HG02798 (cell line): ENCODE data around the gene PAK3.

Source experiments
- ATAC-seq: cut with Tn5 transposase; IDR thresholded peaks from one replicate; pipeline ENCODE4 v1.9.1; 2021; ENCODE audit warnings: mild to moderate bottlenecking; ENCODE audit not compliant: unreplicated experiment, poor library complexity

PAK3 gene

GRCh38 chrX:111257733-111258132, 161.7 kb downstream of the PAK3 start:
- ATAC-seq = no peak

DNA sequence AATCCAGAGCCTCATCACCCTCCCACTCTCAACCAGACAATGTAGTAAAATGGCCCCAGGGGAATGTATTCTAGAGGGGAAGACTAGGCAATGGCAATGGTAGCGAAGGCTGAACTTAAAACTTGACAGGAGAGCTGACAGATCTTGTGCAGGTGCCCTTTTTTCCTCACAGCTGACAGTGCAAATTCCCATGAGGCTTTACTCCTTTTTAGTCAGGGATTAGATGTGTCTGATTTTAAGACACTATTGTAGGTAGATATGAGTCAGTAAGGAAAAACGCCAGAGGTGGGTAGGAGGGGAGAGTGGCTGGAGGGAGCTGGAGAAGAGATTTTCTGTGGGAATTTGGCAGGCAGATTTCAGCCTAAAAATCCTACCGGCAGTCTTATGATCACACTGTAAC, 163.6 kb downstream of the PAK3 start:
- no peak for ATAC-seq

DNA sequence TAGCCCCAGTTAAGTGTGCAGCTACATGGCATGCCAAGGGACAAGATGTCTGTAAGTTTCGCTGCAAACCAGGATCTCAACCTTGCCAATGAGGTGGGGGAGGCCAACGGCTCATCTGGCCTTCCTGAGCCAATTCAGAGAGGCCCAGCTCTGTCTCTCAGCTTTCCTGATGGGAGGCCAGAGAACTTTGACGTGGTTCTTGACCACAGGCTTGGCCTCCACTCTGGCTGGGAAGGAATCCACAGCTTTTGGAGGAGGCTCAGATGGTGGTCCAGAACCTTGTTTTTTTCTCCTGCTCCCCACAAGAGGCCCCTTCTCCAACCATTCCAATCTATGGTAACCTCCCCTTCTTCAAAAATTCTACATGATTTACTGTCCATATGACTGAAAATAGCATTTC, 164.5 kb downstream of the PAK3 start:
- ATAC-seq = no peak

DNA sequence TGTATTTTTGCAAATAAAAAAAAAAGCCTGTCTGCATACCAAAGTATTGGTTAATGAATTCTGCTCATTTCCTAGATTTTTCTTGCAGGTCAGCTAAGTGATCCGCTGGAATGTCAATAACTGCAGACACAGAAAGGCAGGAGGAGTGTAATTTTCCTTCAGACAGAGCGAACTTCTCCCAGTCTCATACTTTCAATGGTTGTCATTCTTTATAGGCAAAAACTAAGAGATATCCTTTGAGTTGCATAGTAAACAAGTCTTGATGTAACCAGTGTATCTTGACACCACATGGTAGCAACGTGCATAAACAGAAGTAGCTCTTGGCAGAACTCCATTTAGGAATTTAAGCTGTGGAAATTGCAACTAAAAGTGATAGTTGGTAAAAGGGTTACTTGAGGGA, 166.1 kb downstream of the PAK3 start:
- no peak for ATAC-seq

DNA sequence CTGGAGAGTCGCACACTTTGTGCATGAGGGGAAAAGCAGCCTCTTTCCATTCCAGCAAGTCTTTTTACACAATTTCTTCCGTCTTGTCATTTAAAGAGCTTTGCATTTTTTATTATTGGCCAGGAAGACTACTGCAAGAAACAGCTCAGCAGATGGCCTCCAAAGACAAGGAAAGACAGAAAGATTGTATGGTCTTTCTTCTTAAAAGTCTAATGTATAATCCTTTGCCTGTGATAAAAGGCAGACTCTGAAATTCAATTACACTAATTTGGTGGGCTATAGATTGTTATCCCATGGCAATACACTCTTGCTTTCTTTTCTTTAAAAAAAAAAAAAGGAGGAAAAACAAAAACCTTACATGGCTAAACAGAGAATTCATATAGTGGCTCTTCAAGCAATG, 168.4 kb downstream of the PAK3 start:
- no peak for ATAC-seq

DNA sequence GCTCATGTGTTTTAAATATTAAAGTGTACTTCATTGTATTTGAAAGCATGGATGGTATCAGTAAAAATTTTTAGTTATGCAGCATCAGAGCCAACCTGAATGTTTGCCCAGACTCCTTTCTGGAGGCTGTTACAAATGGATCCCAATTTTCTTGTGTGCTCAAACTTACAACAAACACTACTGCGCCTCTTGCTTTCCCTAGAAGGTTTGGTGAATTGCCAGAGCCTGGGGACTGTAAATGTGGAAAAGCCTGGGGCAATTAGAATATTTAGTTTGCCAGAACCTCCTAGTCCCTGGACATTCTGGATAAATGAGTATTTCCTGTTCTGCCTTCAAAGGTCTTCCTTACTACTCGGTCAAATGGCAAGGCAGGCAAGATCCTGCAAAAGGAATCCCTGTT, 169.5 kb downstream of the PAK3 start:
- no peak for ATAC-seq

DNA sequence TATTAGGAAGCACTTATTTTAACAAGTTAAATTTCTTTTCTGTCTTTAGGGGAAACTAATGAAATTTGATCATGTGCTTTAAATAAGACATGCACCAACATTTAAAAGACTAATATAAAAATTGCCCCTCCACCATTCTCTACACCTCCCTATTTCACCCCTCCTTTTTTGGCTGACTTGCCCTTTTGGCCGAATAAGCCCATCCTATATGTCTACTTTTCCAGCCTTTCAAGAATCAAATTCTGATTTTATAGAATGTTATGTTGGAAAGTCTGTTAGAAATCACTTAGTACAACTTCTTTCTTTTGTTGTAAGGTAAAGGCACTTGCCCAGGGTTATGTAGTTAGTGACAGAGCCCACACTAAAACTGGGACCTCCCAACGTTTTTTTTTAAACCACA, 172.5 kb downstream of the PAK3 start:
- ATAC-seq = no peak

DNA sequence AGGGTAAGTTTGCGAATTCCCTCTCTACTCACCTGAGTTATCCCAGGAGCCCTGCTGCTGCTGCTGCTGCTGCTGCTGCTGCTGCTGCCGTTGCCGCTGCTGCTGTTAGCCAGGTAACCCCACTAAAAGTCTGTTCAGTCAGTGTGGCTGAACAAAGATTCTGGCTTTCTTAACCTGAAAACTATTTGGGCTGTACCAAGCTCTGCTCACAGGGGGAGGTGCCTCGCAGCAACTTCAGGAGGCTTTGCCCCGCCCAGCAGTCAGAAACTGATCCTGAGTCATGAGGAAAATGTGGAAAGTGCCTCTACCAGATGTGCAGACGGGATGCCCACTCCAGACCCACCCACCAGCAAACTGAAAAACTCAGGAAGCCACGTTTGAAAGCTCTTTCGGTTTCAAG, 174.3 kb downstream of the PAK3 start, which contains the start of gene CAPN6:
Gene CAPN6, minus strand, starts transcription at position 145 of the 400 bp plus-strand sequence. CDS start 6,547 bp downstream, outside the sequence.
- ATAC-seq = no peak
